B cell (primary cell): ENCODE results near the gene SLC4A5. TPM values are rescaled to one million over a fixed set of nuclear protein-coding genes. Genes with fewer than 3 reads are reported as not detected.

Source experiments
- ATAC-seq: fragments of 200-7000 bp; cut with Tn5 transposase; one replicate; pipeline ENCODE4 v1.10.0; 2021; ENCODE audit warnings: low read depth, mild to moderate bottlenecking, moderate number of reproducible peaks, moderate library complexity
- CTCF ChIA-PET: fragments of 350-600 bp; sonication (Branson Sonifier 250); formaldehyde crosslinking; loops from one replicate; lab custom pipeline; 2021; ENCODE audit warnings: antibody characterized with exemption, inconsistent platforms; lab: Charles Lee
- POLR2A ChIA-PET: fragments of 350-600 bp; sonication (Branson Sonifier 250); formaldehyde crosslinking; loops from one replicate; lab custom pipeline; 2021; ENCODE audit warnings: antibody characterized with exemption; lab: Charles Lee
- DNase-seq: peaks from one replicate; pipeline ENCODE4 v3.0.0; 2013
- H2AFZ ChIP-seq: 2 replicates; pipeline ENCODE4 v1.6.1; 2012; ENCODE audit warnings: mild to moderate bottlenecking, low read depth, low read length; ENCODE audit not compliant: insufficient read depth, poor library complexity, severe bottlenecking
- H3K27ac ChIP-seq, 2 donors: 1 replicate in 1 of 2; 2 replicates in 1 of 2; pipeline ENCODE4 v1.5.1; 2012 to 2013; ENCODE audit warnings: low read length in 2 of 2, mild to moderate bottlenecking in 2 of 2, moderate library complexity in 1 of 2
- H3K27me3 ChIP-seq, 4 experiments: fragments of 200-600 bp in 1 of 4; sonication (generic) in 1 of 4; replicated peaks in 1 of 4; 1 replicate in 2 of 4; 2 replicates in 2 of 4; pipeline versions ENCODE4 v1.6.1 to v1.7.0; 2013 to 2016; ENCODE audit warnings: low read length in 3 of 4, mild to moderate bottlenecking in 2 of 4, mixed read lengths in 1 of 4, moderate library complexity in 1 of 4; ENCODE audit not compliant: insufficient read depth in 4 of 4, control insufficient read depth in 3 of 4; ENCODE audit errors: control extremely low read depth in 1 of 4
- H3K36me3 ChIP-seq, 2 experiments: replicated peaks in 1 of 2; 1 replicate in 1 of 2; 2 replicates in 1 of 2; pipeline versions ENCODE4 v1.6.1 to v1.7.1; 2013; ENCODE audit warnings: low read length in 1 of 2; ENCODE audit not compliant: insufficient read depth in 2 of 2, control insufficient read depth in 1 of 2; ENCODE audit errors: control extremely low read depth in 1 of 2, extremely low read depth in 1 of 2
- H3K4me1 ChIP-seq, 2 donors: fragments of 200-600 bp in 1 of 2; sonication (generic) in 1 of 2; 1 replicate in 1 of 2; 2 replicates in 1 of 2; pipeline versions ENCODE4 v1.5.1 to v1.6.1; 2013 to 2017; ENCODE audit warnings: low read length in 2 of 2; ENCODE audit not compliant: control insufficient read depth in 2 of 2, insufficient read depth in 2 of 2
- H3K4me2 ChIP-seq: replicated peaks from 2 replicates; pipeline ENCODE3; 2012; ENCODE audit warnings: mild to moderate bottlenecking, low read depth, low read length; ENCODE audit not compliant: poor library complexity, severe bottlenecking
- H3K4me3 ChIP-seq, 5 experiments: fragments of 200-600 bp in 1 of 5; sonication (generic) in 1 of 5; 1 replicate in 3 of 5; 2 replicates in 2 of 5; pipeline versions ENCODE4 v1.5.1 to v1.7.0; 2011 to 2016; ENCODE audit warnings: low read length in 4 of 5, mild to moderate bottlenecking in 4 of 5, low read depth in 2 of 5, control low read depth in 1 of 5, moderate library complexity in 1 of 5; ENCODE audit not compliant: insufficient read depth in 1 of 5; ENCODE audit errors: control extremely low read depth in 1 of 5, extremely low read depth in 1 of 5
- H3K79me2 ChIP-seq: fragments of 200-600 bp; sonication (generic); one replicate; pipeline ENCODE4 v1.6.0; 2016; ENCODE audit warnings: low read length; ENCODE audit not compliant: control insufficient read depth, insufficient read depth
- H3K9ac ChIP-seq: fragments of 200-600 bp; sonication (generic); 2 replicates; pipeline ENCODE4 v1.6.1; 2017; ENCODE audit warnings: mild to moderate bottlenecking, low read length, moderate library complexity
- H3K9me3 ChIP-seq, 3 donors: one replicate each; pipeline versions ENCODE4 v1.6.1 to v1.7.1; 2013; ENCODE audit warnings: low read length in 2 of 3; ENCODE audit not compliant: control insufficient read depth in 2 of 3, insufficient read depth in 1 of 3; ENCODE audit errors: control extremely low read depth in 1 of 3
- H4K20me1 ChIP-seq: 2 replicates; pipeline ENCODE4 v1.6.0; 2012; ENCODE audit warnings: mild to moderate bottlenecking, low read length; ENCODE audit not compliant: insufficient read depth, control insufficient read depth, poor library complexity, severe bottlenecking
- H3K27ac Mint-ChIP-seq: one replicate; pipeline ENCODE4 v1.8.0; 2021; ENCODE audit warnings: mixed read lengths
- H3K27me3 Mint-ChIP-seq: one replicate; pipeline ENCODE4 v1.8.0; 2021; ENCODE audit warnings: mixed read lengths
- H3K4me1 Mint-ChIP-seq: one replicate; pipeline ENCODE4 v1.8.0; 2021; ENCODE audit warnings: mixed read lengths
- H3K4me3 Mint-ChIP-seq: one replicate; pipeline ENCODE4 v1.8.0; 2021; ENCODE audit warnings: mixed read lengths
- H3K9me3 Mint-ChIP-seq: one replicate; pipeline ENCODE4 v1.8.0; 2022; ENCODE audit warnings: mixed read lengths; ENCODE audit not compliant: insufficient read depth
- CTCF ChIP-seq: fragments of 200-600 bp; IDR thresholded peaks from one replicate; pipeline ENCODE4 v1.8.0; 2022; ENCODE audit warnings: antibody characterized with exemption, mild to moderate bottlenecking
- EZH2 ChIP-seq: IDR thresholded peaks from 2 replicates; pipeline ENCODE4 v1.6.1; 2012; ENCODE audit warnings: borderline replicate concordance, low read depth, mild to moderate bottlenecking, moderate library complexity, low read length; ENCODE audit not compliant: insufficient read depth, poor library complexity, severe bottlenecking
- WGBS: methylation state at CpG from one replicate; pipeline ENCODE4 v1.1.5; 2013; ENCODE audit warnings: missing lambda C conversion rate; ENCODE audit not compliant: insufficient coverage; 5-methylcytosine and 5-hydroxymethylcytosine counted together
- intact Hi-C: fragments of 100-400 bp; cut with micrococcal nuclease; formaldehyde crosslinking; loops from one replicate; pipeline ENCODE4 v1.10.0; 2022
- polyA plus RNA-seq: library from polyadenylated mRNA; depleted of rRNA; stranded (reverse); fragments of >200 nt; gene quantifications from 2 replicates; pipeline ENCODE4 v1.2.3, GENCODE V29; 2012
- total RNA-seq, 2 donors: library from RNA; stranded (reverse); fragments of 120-200 nt in 1 of 2; gene quantifications; 1 replicate in 1 of 2; 2 replicates in 1 of 2; pipeline versions ENCODE4 v1.2.3 to v1.2.4, GENCODE V29; 2013 to 2022

Gene SLC4A5
- total and polyA plus RNA-seq, 2 donors (not counting 1 experiment from before 2014, with no cell fraction given), result 3.3 to 9.7 TPM

- Mint-ChIP-seq H3K4me1 (no peaks in the 10 kb centered on the region), H3K27me3 (no peaks in the 10 kb centered on the region), H3K27ac (no peak overlapping the region), H3K4me3 (no peak overlapping the region), H3K9me3 (no peaks in the 10 kb centered on the region)
- H3K27ac ChIP-seq, result no peak overlapping the region
- no peaks in the 10 kb centered on the region for H3K27me3 ChIP-seq
- no peak for ATAC-seq
- DNase-seq, result no peak
- no CpG with 5 or more reads among the region's 3 CpGs for WGBS
- no peak overlapping the region for H2AFZ ChIP-seq
- intact Hi-C loops, result no loop called here
- H3K4me1 ChIP-seq, result no peaks in the 10 kb centered on the region
- no peak overlapping the region for H3K4me2 ChIP-seq
- no peak for TF ChIP-seq EZH2
- no peaks in the 10 kb centered on the region for H3K79me2 ChIP-seq
- no peaks in the 10 kb centered on the region for H3K9me3 ChIP-seq
- no peak overlapping the region for H3K4me3 ChIP-seq
- POLR2A ChIA-PET, result no interaction called here
- no peak overlapping the region for H3K9ac ChIP-seq
- CTCF ChIA-PET, result no interaction called here
- H3K36me3 ChIP-seq, result peaks cover 2 to 98% of the 10 kb centered on the region in 2 experiments
- no peaks in the 10 kb centered on the region for H4K20me1 ChIP-seq
Measured at GRCh38 chr2:74366036-74366435, 22.8 kb upstream of the SLC4A5 start.

GRCh38 chr2:74364533-74365505 is 21.6 kb upstream of the SLC4A5 start:
- no peaks in the 10 kb centered on the region for H3K79me2 ChIP-seq
- H3K4me3 ChIP-seq, result no peak overlapping the region
- Mint-ChIP-seq H3K27me3 (no peaks in the 10 kb centered on the region), H3K27ac (no peak overlapping the region), H3K4me3 (no peak overlapping the region), H3K4me1 (no peaks in the 10 kb centered on the region), H3K9me3 (no peaks in the 10 kb centered on the region)
- 100% methylated on average over 6 of the region's 8 CpGs for WGBS
- TF ChIP-seq CTCF (no peak), EZH2 (no peak)
- no peak overlapping the region for H3K9ac ChIP-seq
- H4K20me1 ChIP-seq, result no peaks in the 10 kb centered on the region
- H2AFZ ChIP-seq, result no peak overlapping the region
- H3K27ac ChIP-seq, result no peak overlapping the region
- intact Hi-C loops, result no loop called here
- ATAC-seq (no peak), DNase-seq (no peak)
- no peaks in the 10 kb centered on the region for H3K9me3 ChIP-seq
- peaks cover 2 to 98% of the 10 kb centered on the region in 2 experiments for H3K36me3 ChIP-seq
- ChIA-PET POLR2A (no interaction called here), CTCF (no interaction called here)
- H3K27me3 ChIP-seq, result no peaks in the 10 kb centered on the region
- no peak overlapping the region for H3K4me2 ChIP-seq
- H3K4me1 ChIP-seq, result no peaks in the 10 kb centered on the region
